Kidney epithelial cell (primary cell): ENCODE data around the gene SEC14L6. TPM values are rescaled to one million over a fixed set of nuclear protein-coding genes. Genes with fewer than 3 reads are reported as not detected.
"Not testable (repeated sequence)": the region's sequence is repeated elsewhere in the genome, so short reads cannot be mapped to it uniquely, and the experiment has no call there.

Experiments used
- DNase-seq: peaks from one replicate; pipeline ENCODE4 v3.0.0-alpha.2; 2010; ENCODE audit warnings: low read depth
- H3K27me3 ChIP-seq: 2 replicates; pipeline ENCODE4 v1.6.0; 2011; ENCODE audit warnings: low read length; ENCODE audit not compliant: control insufficient read depth, insufficient read depth
- H3K36me3 ChIP-seq: 2 replicates; pipeline ENCODE4 v1.5.1; 2011; ENCODE audit warnings: low read length; ENCODE audit not compliant: control insufficient read depth, insufficient read depth
- H3K4me3 ChIP-seq: 2 replicates; pipeline ENCODE4 v1.5.1; 2011; ENCODE audit warnings: low read depth, mild to moderate bottlenecking, control low read depth, low read length
- total RNA-seq: library from RNA; depleted of rRNA; stranded (reverse); fragments of >200 nt; gene quantifications from 2 replicates; pipeline ENCODE4 v1.2.3, GENCODE V29; 2015
- TF ChIP-seq, protein P1 (sequence below): IDR thresholded peaks from 2 replicates; pipeline ENCODE4 v1.5.1; 2011; ENCODE audit warnings: mild to moderate bottlenecking, moderate library complexity, low read length, control low read depth, inconsistent platforms; ENCODE audit not compliant: insufficient read depth, poor library complexity, severe bottlenecking

SEC14L6 gene
- total RNA-seq, 1 donor from 2014 or later, result 3.7 TPM

DNA sequence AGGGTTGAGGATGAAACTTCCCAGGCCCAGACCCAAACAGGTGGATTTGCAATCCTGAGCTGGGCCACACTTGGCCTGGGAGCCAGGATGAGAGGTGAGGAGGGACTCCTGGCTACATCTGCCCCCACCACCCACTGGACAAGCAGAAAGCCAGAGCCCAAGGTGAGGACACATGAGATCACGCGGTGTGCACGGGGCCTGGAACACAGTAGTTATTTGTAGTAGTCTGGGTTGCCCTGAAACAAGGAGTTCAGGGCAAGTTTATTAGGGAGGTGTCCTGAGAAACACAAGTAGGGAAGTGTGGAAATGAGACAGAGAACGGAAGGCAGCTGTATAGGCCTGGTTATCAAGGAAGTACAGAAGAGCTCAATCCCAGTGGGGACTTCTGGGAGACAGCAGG lies 647 bp upstream of the SEC14L6 start:
- TF ChIP-seq, protein P1, sequence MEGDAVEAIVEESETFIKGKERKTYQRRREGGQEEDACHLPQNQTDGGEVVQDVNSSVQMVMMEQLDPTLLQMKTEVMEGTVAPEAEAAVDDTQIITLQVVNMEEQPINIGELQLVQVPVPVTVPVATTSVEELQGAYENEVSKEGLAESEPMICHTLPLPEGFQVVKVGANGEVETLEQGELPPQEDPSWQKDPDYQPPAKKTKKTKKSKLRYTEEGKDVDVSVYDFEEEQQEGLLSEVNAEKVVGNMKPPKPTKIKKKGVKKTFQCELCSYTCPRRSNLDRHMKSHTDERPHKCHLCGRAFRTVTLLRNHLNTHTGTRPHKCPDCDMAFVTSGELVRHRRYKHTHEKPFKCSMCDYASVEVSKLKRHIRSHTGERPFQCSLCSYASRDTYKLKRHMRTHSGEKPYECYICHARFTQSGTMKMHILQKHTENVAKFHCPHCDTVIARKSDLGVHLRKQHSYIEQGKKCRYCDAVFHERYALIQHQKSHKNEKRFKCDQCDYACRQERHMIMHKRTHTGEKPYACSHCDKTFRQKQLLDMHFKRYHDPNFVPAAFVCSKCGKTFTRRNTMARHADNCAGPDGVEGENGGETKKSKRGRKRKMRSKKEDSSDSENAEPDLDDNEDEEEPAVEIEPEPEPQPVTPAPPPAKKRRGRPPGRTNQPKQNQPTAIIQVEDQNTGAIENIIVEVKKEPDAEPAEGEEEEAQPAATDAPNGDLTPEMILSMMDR, result no peak
- no peak for DNase-seq
- H3K27me3 ChIP-seq, result no peaks in the 10 kb centered on the region
- H3K4me3 ChIP-seq, result no peak overlapping the region
- no peaks in the 10 kb centered on the region for H3K36me3 ChIP-seq

DNA sequence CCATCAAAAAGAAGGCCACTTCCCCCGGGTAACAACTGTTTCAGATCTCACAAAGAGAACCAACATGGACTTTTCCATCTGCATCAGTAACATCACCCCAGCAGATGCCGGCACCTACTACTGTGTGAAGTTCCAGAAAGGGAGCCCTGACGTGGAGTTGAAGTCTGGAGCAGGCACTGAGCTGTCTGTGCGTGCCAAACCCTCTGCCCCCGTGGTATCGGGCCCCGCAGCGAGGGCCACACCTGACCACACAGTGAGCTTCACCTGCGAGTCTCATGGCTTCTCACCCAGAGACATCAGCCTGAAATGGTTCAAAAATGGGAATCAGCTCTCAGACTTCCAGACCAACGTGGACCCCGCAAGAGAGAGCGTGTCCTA lies 3.7 kb downstream of the SEC14L6 start:
- no peak for DNase-seq
- Histone ChIP-seq H3K4me3 (peak overlapping the region; percentile 40), H3K27me3 (no peaks in the 10 kb centered on the region), H3K36me3 (no peaks in the 10 kb centered on the region)
- TF ChIP-seq, protein P1, result no peak

DNA sequence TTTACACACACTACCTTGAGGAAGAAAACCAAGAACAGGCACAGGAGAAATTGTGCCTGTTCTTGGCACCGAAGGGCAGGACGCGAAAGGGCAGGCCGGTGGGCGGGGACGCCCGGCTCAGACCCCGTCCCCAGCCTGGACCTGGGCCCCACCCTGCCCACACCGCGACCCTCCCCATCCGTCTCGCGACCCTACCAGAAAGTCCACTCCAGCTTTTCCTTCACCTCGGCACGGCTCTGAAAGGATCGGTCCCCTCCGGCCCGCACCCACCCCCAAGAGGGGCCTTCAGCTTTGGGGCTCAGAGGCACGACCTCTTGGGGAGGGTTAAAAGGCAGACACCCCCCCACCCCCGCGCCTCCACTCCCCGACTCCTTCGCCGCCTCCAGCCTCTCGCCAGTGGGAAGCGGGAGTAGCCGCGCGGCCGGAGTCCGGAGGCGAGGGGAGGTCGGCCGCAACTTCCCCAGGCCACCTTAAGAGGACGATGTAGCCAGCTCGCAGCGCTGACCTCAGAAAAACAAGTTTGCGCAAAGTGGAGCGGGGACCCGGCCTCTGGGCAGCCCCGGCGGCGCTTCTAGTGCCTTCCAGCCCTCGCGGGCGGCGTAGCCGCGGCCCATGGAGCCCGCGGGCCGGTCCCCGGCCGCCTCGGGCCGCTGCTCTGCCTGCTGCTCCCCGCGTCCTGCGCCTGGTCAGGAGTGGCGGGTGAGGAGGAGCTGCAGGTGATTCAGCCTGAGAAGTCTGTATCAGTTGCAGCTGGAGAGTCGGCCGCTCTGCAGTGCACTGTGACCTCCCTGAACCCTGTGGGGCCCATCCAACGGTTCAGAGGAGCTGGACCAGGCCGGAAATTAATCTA lies 4.4 kb downstream of the SEC14L6 start:
- TF ChIP-seq, protein P1, result no peak
- DNase-seq, result no peak
- Histone ChIP-seq H3K36me3 (no peaks in the 10 kb centered on the region), H3K27me3 (no peaks in the 10 kb centered on the region), H3K4me3 (peak overlapping the region; percentile 40)

DNA sequence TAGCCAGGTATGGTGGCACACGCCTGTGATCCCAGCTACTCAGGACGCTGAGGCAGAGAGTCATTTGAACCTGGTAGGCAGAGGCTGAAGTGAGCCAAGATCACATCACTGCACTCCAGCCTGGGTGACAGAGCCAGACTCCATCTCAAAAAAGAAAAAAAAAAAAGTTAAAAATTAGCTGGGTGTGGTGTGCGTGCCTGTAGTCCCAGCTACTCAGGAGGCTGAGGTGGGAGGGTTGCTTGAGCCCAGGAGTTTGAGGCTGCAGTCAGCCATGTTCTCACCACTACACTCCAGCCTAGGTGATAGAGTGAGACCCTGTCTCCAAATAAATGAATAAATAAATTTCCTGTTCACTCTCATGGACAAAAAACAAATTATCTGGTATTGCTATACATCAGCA lies 5.0 kb downstream of the SEC14L6 start:
- not testable (repeated sequence) for DNase-seq, H3K36me3 ChIP-seq, H3K27me3 ChIP-seq
- peak overlapping the region; percentile 40 for H3K4me3 ChIP-seq

DNA sequence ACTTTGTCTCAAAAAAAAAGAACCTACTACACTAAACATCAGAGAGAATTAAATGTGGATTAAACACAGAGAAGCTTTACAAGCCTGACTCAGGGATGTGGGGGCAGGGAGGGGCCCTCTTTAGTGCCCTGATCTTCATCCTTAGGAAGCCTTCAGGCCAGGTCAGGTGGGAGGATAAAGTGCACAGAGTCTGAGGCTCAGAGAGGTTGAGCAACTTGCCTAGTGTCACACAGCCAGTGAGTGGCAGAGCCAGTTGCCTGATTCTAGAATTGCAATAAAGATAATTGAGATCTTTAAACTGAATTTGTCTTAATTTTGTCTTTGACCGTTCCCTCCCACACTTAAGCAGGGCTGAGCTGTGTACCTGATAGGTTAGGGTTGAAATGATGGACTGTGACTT lies 7.2 kb downstream of the SEC14L6 start:
- no peak overlapping the region for H3K4me3 ChIP-seq
- H3K27me3 ChIP-seq, result no peaks in the 10 kb centered on the region
- H3K36me3 ChIP-seq, result no peaks in the 10 kb centered on the region
- DNase-seq, result no peak
- TF ChIP-seq, protein P1, result no peak

DNA sequence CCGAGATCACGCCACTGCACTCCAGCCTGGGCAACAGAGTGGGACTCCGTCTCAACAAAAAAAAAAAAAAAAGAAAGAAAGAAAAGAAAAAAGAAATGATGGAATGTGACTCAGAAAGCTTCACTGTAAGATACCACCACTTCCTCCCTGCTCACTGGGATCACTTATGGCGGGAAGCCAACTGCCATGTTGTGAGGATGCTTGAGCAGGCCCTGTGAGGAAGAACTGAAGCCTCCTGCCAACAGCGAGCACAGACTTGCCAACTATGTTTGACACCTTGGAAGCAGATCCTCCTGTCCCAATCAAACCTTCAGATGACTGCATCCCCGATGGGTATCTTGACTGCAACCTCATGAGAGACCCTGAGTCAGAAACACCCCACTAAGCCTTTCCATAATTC lies 8.3 kb downstream of the SEC14L6 start:
- Histone ChIP-seq H3K27me3 (no peaks in the 10 kb centered on the region), H3K4me3 (no peak overlapping the region), H3K36me3 (no peaks in the 10 kb centered on the region)
- TF ChIP-seq, protein P1, result no peak
- no peak for DNase-seq
